B cell (primary cell): ENCODE measurements around the gene CDH19.

Experiments
- EZH2 ChIP-seq: IDR thresholded peaks from 2 replicates; pipeline ENCODE4 v1.6.1; 2012; ENCODE audit warnings: borderline replicate concordance, low read depth, mild to moderate bottlenecking, moderate library complexity, low read length; ENCODE audit not compliant: insufficient read depth, poor library complexity, severe bottlenecking
- TF ChIP-seq, protein P1 (sequence below): fragments of 200-600 bp; IDR thresholded peaks from one replicate; pipeline ENCODE4 v1.8.0; 2022; ENCODE audit warnings: antibody characterized with exemption, mild to moderate bottlenecking

DNA sequence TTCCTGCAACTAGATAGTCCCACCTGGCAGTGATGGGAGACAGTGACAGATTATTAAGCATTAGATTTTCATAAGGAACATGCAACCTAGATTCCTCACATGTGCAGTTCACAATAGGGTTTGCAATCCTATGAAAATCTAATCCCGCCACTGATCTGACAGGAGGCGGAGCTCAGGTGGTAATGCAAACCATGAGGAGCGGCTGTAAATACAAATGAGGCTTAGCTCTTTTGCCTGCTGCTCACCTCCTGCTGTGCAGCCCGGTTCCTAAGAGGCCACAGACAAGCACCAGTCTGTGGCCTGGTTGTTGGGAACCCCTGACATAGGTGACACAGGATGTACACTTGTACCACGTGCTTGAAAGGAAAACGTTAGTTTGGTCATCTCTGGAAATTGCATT, 41.6 kb downstream of the CDH19 start:
- TF ChIP-seq, protein P1, sequence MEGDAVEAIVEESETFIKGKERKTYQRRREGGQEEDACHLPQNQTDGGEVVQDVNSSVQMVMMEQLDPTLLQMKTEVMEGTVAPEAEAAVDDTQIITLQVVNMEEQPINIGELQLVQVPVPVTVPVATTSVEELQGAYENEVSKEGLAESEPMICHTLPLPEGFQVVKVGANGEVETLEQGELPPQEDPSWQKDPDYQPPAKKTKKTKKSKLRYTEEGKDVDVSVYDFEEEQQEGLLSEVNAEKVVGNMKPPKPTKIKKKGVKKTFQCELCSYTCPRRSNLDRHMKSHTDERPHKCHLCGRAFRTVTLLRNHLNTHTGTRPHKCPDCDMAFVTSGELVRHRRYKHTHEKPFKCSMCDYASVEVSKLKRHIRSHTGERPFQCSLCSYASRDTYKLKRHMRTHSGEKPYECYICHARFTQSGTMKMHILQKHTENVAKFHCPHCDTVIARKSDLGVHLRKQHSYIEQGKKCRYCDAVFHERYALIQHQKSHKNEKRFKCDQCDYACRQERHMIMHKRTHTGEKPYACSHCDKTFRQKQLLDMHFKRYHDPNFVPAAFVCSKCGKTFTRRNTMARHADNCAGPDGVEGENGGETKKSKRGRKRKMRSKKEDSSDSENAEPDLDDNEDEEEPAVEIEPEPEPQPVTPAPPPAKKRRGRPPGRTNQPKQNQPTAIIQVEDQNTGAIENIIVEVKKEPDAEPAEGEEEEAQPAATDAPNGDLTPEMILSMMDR = no peak
- TF ChIP-seq EZH2 = no peak
